Skeletal muscle tissue (tissue), 4 donors: ENCODE results near the gene CHRD. TPM values are rescaled to one million over a fixed set of nuclear protein-coding genes. Genes with fewer than 3 reads are reported as not detected.

Experiments
- H3K27ac ChIP-seq: one replicate; pipeline ENCODE4 v1.7.0; 2013; ENCODE audit warnings: mild to moderate bottlenecking, low read depth, low read length, inconsistent platforms
- H3K27me3 ChIP-seq, 3 donors: one replicate each; pipeline ENCODE4 v1.7.0; 2013; ENCODE audit warnings: low read length in 3 of 3; ENCODE audit not compliant: control insufficient read depth in 3 of 3, insufficient read depth in 3 of 3
- H3K36me3 ChIP-seq, 3 donors: one replicate each; pipeline ENCODE4 v1.7.0; 2013; ENCODE audit warnings: low read length in 3 of 3; ENCODE audit not compliant: control insufficient read depth in 3 of 3, insufficient read depth in 3 of 3
- H3K4me1 ChIP-seq, 3 donors: one replicate each; pipeline ENCODE4 v1.7.0; 2013; ENCODE audit warnings: low read length in 3 of 3, mild to moderate bottlenecking in 3 of 3; ENCODE audit not compliant: control insufficient read depth in 3 of 3, insufficient read depth in 3 of 3
- H3K4me3 ChIP-seq, 3 donors: one replicate each; pipeline ENCODE4 v1.7.0; 2013; ENCODE audit warnings: low read length in 3 of 3
- H3K9ac ChIP-seq, 3 donors: one replicate each; pipeline ENCODE4 v1.7.0; 2013; ENCODE audit warnings: low read length in 3 of 3, mild to moderate bottlenecking in 3 of 3, moderate library complexity in 2 of 3, low read depth in 1 of 3
- H3K9me3 ChIP-seq, 3 donors: one replicate each; pipeline ENCODE4 v1.7.0; 2013; ENCODE audit warnings: low read length in 3 of 3; ENCODE audit not compliant: control insufficient read depth in 3 of 3
- total RNA-seq: library from RNA; depleted of rRNA; stranded (reverse); fragments of >200 nt; gene quantifications from one replicate; pipeline ENCODE4 v1.2.3, GENCODE V29; 2014
- donor health status: Osteomylitis.

The CHRD gene
- total RNA-seq, result 14.1 TPM

- H3K27me3 ChIP-seq, result peaks cover 0 to 19% (median 9%) of the 10 kb centered on the region in 3 donors
- H3K4me1 ChIP-seq, result peaks cover 35 to 42% (median 40%) of the 10 kb centered on the region in 3 donors
Measured at GRCh38 chr3:184379358-184380184, at the start of gene CHRD. TSS of gene CHRD (plus strand) at chr3:184380054. CDS start at chr3:184380319, 265 bp downstream.

GRCh38 chr3:184332370-184333090 lies 47.3 kb upstream of the CHRD start:
- Histone ChIP-seq H3K27me3 (no peaks in the 10 kb centered on the region), H3K4me1 (peaks cover 25 to 46% (median 27%) of the 10 kb centered on the region in 3 donors), H3K36me3 (peaks cover 65 to 73% (median 71%) of the 10 kb centered on the region in 3 donors), H3K9me3 (no peaks in the 10 kb centered on the region), H3K27ac (peak overlapping the region; percentile 52), H3K9ac (peak overlapping the region in 1 of 3 donors; percentile 18), H3K4me3 (no peak overlapping the region)

More at GRCh38 chr3:184379358-184380184, at the start of gene CHRD:
- Histone ChIP-seq H3K27ac (peak within 1 kb of the TSS; percentile 88), H3K9ac (peak within 1 kb of the TSS; percentile 69 to 84 (median 77)), H3K4me3 (peak within 1 kb of the TSS; percentile 61 to 73 (median 69)), H3K9me3 (no peaks in the 10 kb centered on the region), H3K36me3 (peaks cover 3 to 17% (median 7%) of the 10 kb centered on the region in 3 donors)

DNA sequence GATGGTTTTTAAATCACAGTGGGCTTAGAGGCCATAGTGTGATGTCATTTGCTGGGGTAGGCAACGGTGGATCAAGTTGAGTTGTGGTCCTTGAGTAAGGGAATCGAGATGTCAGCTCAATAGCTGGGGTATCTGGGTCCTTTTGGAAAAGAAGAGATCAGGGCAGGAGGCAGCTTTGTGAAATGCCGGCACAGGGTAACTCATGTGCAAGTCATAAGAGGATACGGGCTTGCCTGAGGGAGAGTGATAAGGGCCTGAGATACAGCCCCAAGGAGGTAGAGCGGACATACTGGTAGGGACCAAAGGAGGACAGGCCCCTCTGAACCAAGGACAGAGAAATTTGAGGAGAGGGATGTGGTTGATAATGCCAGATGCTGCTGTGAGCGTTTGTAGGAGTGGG lies 46.7 kb upstream of the CHRD start:
- no peaks in the 10 kb centered on the region for H3K27me3 ChIP-seq

GRCh38 chr3:184333700-184334099 lies 46.2 kb upstream of the CHRD start:
- Histone ChIP-seq H3K4me1 (peaks cover 36 to 57% (median 39%) of the 10 kb centered on the region in 3 donors), H3K27ac (no peak overlapping the region), H3K9me3 (no peaks in the 10 kb centered on the region), H3K27me3 (no peaks in the 10 kb centered on the region), H3K36me3 (peaks cover 54 to 62% (median 59%) of the 10 kb centered on the region in 3 donors), H3K4me3 (no peak overlapping the region), H3K9ac (no peak overlapping the region)

More for the DNA sequence above, 46.7 kb upstream of the CHRD start:
- H3K9ac ChIP-seq, result no peak overlapping the region
- peak overlapping the region; percentile 52 for H3K27ac ChIP-seq
- H3K4me1 ChIP-seq, result peaks cover 31 to 52% (median 34%) of the 10 kb centered on the region in 3 donors
- H3K36me3 ChIP-seq, result peaks cover 59 to 67% (median 64%) of the 10 kb centered on the region in 3 donors
- no peak overlapping the region for H3K4me3 ChIP-seq
- H3K9me3 ChIP-seq, result no peaks in the 10 kb centered on the region

- Histone ChIP-seq H3K9ac (no peak overlapping the region), H3K36me3 (peaks cover 47 to 54% (median 50%) of the 10 kb centered on the region in 3 donors)
Measured at GRCh38 chr3:184334470-184335158, 45.2 kb upstream of the CHRD start.

DNA sequence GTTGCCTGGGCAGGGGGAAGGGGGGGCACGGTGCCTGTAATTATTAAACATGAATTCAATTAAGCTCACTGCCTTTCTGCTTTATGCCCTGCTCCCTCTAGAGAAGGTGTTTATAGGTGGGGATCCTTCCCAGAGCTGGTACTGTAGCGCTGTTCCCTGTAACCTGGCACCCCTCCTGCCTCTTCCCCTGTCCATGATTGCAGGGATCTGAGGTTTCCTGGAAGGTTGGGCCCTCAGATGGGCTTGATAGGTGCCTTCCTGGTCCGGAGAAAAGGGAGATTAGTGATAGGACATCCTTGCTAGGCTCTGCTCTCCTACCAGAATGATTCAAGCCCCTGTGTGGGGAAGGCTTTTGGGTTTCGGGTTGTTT lies 44.6 kb upstream of the CHRD start:
- H3K27me3 ChIP-seq, result no peaks in the 10 kb centered on the region
- H3K27ac ChIP-seq, result peak overlapping the region; percentile 95
- no peaks in the 10 kb centered on the region for H3K9me3 ChIP-seq
- H3K4me3 ChIP-seq, result peak overlapping the region; percentile 73 to 85 (median 85)
- H3K9ac ChIP-seq, result peak overlapping the region; percentile 66 to 90 (median 85)
- H3K36me3 ChIP-seq, result peaks cover 43 to 48% (median 43%) of the 10 kb centered on the region in 3 donors
- H3K4me1 ChIP-seq, result peaks cover 43 to 69% (median 48%) of the 10 kb centered on the region in 3 donors

More at GRCh38 chr3:184334470-184335158, 45.2 kb upstream of the CHRD start:
- Histone ChIP-seq H3K27ac (peak overlapping the region; percentile 95), H3K27me3 (no peaks in the 10 kb centered on the region), H3K4me1 (peaks cover 43 to 67% (median 46%) of the 10 kb centered on the region in 3 donors), H3K9me3 (no peaks in the 10 kb centered on the region), H3K4me3 (no peak overlapping the region)

GRCh38 chr3:184335661-184336546 lies 44.0 kb upstream of the CHRD start:
- Histone ChIP-seq H3K27ac (peak overlapping the region; percentile 95), H3K9ac (peak overlapping the region; percentile 66 to 90 (median 85)), H3K4me1 (peaks cover 43 to 70% (median 48%) of the 10 kb centered on the region in 3 donors), H3K27me3 (no peaks in the 10 kb centered on the region), H3K36me3 (peaks cover 38 to 44% (median 41%) of the 10 kb centered on the region in 3 donors), H3K4me3 (peak overlapping the region; percentile 73 to 85 (median 85)), H3K9me3 (no peaks in the 10 kb centered on the region)

- Histone ChIP-seq H3K9me3 (no peaks in the 10 kb centered on the region), H3K4me3 (peak overlapping the region; percentile 73 to 85 (median 85)), H3K27ac (peak overlapping the region; percentile 95), H3K27me3 (no peaks in the 10 kb centered on the region), H3K9ac (peak overlapping the region; percentile 66 to 90 (median 85)), H3K4me1 (peaks cover 43 to 67% (median 47%) of the 10 kb centered on the region in 3 donors), H3K36me3 (peaks cover 38 to 40% (median 38%) of the 10 kb centered on the region in 3 donors)
Measured at GRCh38 chr3:184336547-184337398, 43.1 kb upstream of the CHRD start.
